ENCODE data around the gene GRK4.
"Not testable (repeated sequence)": the region's sequence is repeated elsewhere in the genome, so short reads cannot be mapped to it uniquely, and the experiment has no call there.

GRCh38 chr4:3051141-3051897 lies 87.9 kb downstream of the GRK4 start:
- not testable (repeated sequence) for TF ChIP-seq REST (IDR thresholded peaks at IDR 0.05); CTCF (IDR thresholded peaks at IDR 0.05; ENCODE audit: low read depth, low read length, missing input control); TAF1 (conservative IDR thresholded peaks at IDR 0.05); RXRA (IDR thresholded peaks at IDR 0.05); YY1 (IDR thresholded peaks at IDR 0.05); MAX (IDR thresholded peaks at IDR 0.05); RAD21 (IDR thresholded peaks at IDR 0.05); GABPA (IDR thresholded peaks at IDR 0.05 in 1 of 2, conservative IDR thresholded peaks at IDR 0.05 in 1 of 2)

Measured in liver (tissue), 3 donors.